OCI-LY7 (cell line): ENCODE data around the gene THSD7B. TPM values are rescaled to one million over a fixed set of nuclear protein-coding genes. Genes with fewer than 3 reads are reported as not detected.

Experiments used
- BruUV-seq: library from RNA; stranded (reverse); fragments of 400-500 nt; replicated peaks from 2 replicates; lab custom pipeline; 2021; lab: Mats Ljungman, UMichigan
- CTCF ChIA-PET: fragments of 300-600 bp; sonication (Branson Sonifier 250); formaldehyde crosslinking; loops from one replicate; lab custom pipeline; 2022; ENCODE audit warnings: antibody characterized with exemption; ENCODE audit not compliant: unreplicated experiment; lab: Charles Lee
- POLR2A ChIA-PET: fragments of 300-600 bp; sonication (Branson Sonifier 250); formaldehyde crosslinking; loops from one replicate; lab custom pipeline; 2022; ENCODE audit warnings: antibody characterized with exemption; lab: Charles Lee
- DNase-seq: peaks from one replicate; pipeline ENCODE4 v3.0.0-alpha.2; 2015; ENCODE audit warnings: low spot score
- H2AFZ ChIP-seq: fragments of 200-600 bp; sonication (generic), shearing (Covaris generic); 2 replicates; pipeline ENCODE4 v1.6.1; 2014; ENCODE audit warnings: mild to moderate bottlenecking, antibody characterized with exemption, low read length, moderate library complexity
- H3K27ac ChIP-seq: fragments of 200-600 bp; sonication (generic); 2 replicates; pipeline ENCODE4 v1.5.1; 2014; ENCODE audit warnings: mixed run types, low read depth, mild to moderate bottlenecking, moderate library complexity, low read length, inconsistent platforms; ENCODE audit not compliant: poor library complexity, severe bottlenecking
- H3K36me3 ChIP-seq: fragments of 200-600 bp; sonication (generic); 2 replicates; pipeline ENCODE4 v1.6.1; 2014; ENCODE audit warnings: mild to moderate bottlenecking, antibody characterized with exemption, low read length, moderate library complexity, mixed read lengths; ENCODE audit not compliant: insufficient read depth
- H3K4me1 ChIP-seq: fragments of 200-600 bp; sonication (generic); 2 replicates; pipeline ENCODE4 v1.5.1; 2014; ENCODE audit warnings: mild to moderate bottlenecking, low read length; ENCODE audit not compliant: insufficient read depth, poor library complexity, severe bottlenecking
- H3K4me2 ChIP-seq: fragments of 200-600 bp; sonication (generic); 2 replicates; pipeline ENCODE4 v1.6.1; 2014; ENCODE audit warnings: mild to moderate bottlenecking, low read length
- H3K4me3 ChIP-seq: fragments of 200-600 bp; sonication (generic); 2 replicates; pipeline ENCODE4 v1.5.1; 2014; ENCODE audit warnings: mild to moderate bottlenecking, low read depth, low read length; ENCODE audit not compliant: poor library complexity, severe bottlenecking
- H3K79me2 ChIP-seq: fragments of 200-600 bp; sonication (generic); 2 replicates; pipeline ENCODE4 v1.6.1; 2016; ENCODE audit warnings: low read depth, mild to moderate bottlenecking, low read length, moderate library complexity, mixed read lengths; ENCODE audit not compliant: insufficient read depth
- H3K9me2 ChIP-seq: fragments of 200-600 bp; sonication (generic); 2 replicates; pipeline ENCODE4 v1.6.1; 2016; ENCODE audit warnings: mild to moderate bottlenecking, low read length, mixed read lengths; ENCODE audit not compliant: insufficient read depth
- H3K9me3 ChIP-seq: fragments of 200-600 bp; sonication (generic); 2 replicates; pipeline ENCODE4 v1.6.1; 2014; ENCODE audit warnings: mild to moderate bottlenecking, mixed run types, low read length, mixed read lengths
- H4K20me1 ChIP-seq: fragments of 200-600 bp; sonication (generic); 2 replicates; pipeline ENCODE4 v1.6.1; 2014; ENCODE audit warnings: mild to moderate bottlenecking, antibody characterized with exemption, low read length, moderate library complexity, mixed read lengths; ENCODE audit not compliant: insufficient read depth
- EZH2phosphoT487 ChIP-seq: fragments of 200-600 bp; sonication (generic); IDR thresholded peaks from 2 replicates; pipeline ENCODE4 v1.6.1; 2018; ENCODE audit warnings: low read depth, borderline replicate concordance, mild to moderate bottlenecking, mixed run types, antibody characterized with exemption, low read length, moderate library complexity, mixed read lengths
- intact Hi-C: fragments of 100-400 bp; cut with micrococcal nuclease; formaldehyde crosslinking; loops from one replicate; pipeline ENCODE4 v1.10.0; 2022; ENCODE audit not compliant: unreplicated experiment
- total RNA-seq, 2 experiments: library from RNA; depleted of rRNA in 1 of 2; stranded (reverse); fragments of >200 nt in 1 of 2; shearing (Covaris generic) in 1 of 2; gene quantifications; 2 replicates each; pipeline ENCODE4 v1.2.3, GENCODE V29; 2014 to 2022
- TF ChIP-seq, protein P1 (sequence below): fragments of 200-600 bp; sonication (generic); conservative IDR thresholded peaks from 2 replicates; pipeline ENCODE4 v1.5.1; 2014; ENCODE audit warnings: mild to moderate bottlenecking, antibody characterized with exemption, low read length, moderate library complexity, mixed read lengths

THSD7B gene
- total RNA-seq, 2 experiments from 2014 or later: 1.8 TPM

DNA sequence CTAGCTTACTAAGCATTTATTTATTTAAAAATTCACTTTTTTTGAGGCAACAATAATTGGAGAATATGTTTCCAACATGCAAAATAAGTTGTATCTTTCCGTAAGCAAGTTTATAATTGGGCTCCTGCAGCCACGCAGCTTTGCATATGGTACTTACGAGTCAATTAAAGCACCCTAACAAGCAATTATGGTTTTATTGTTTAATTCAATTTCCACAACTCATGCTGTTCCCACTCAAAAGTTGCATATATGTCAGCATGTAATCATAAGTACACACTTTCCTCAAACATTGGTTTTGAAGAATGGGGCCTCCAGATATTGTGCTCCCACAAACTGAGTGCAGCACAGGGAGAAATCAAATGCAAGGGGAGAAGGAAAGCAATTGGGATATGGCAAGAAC is 613.8 kb downstream of the THSD7B start:
- Histone ChIP-seq H3K4me2 (no peak overlapping the region), H3K9me2 (no peaks in the 10 kb centered on the region), H3K36me3 (no peaks in the 10 kb centered on the region), H3K4me3 (no peak overlapping the region), H3K9me3 (peaks cover 14% of the 10 kb centered on the region; the same call in 1 of the 2 replicates), H3K4me1 (no peaks in the 10 kb centered on the region), H2AFZ (no peak overlapping the region), H4K20me1 (no peaks in the 10 kb centered on the region), H3K27ac (no peak overlapping the region), H3K79me2 (no peaks in the 10 kb centered on the region)
- BruUV-seq: no TSS peak
- ChIA-PET POLR2A (no interaction called here), CTCF (no interaction called here)
- intact Hi-C loops: no loop called here
- no peak for TF ChIP-seq EZH2phosphoT487
- TF ChIP-seq, protein P1, sequence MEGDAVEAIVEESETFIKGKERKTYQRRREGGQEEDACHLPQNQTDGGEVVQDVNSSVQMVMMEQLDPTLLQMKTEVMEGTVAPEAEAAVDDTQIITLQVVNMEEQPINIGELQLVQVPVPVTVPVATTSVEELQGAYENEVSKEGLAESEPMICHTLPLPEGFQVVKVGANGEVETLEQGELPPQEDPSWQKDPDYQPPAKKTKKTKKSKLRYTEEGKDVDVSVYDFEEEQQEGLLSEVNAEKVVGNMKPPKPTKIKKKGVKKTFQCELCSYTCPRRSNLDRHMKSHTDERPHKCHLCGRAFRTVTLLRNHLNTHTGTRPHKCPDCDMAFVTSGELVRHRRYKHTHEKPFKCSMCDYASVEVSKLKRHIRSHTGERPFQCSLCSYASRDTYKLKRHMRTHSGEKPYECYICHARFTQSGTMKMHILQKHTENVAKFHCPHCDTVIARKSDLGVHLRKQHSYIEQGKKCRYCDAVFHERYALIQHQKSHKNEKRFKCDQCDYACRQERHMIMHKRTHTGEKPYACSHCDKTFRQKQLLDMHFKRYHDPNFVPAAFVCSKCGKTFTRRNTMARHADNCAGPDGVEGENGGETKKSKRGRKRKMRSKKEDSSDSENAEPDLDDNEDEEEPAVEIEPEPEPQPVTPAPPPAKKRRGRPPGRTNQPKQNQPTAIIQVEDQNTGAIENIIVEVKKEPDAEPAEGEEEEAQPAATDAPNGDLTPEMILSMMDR: no peak
- DNase-seq: no peak

DNA sequence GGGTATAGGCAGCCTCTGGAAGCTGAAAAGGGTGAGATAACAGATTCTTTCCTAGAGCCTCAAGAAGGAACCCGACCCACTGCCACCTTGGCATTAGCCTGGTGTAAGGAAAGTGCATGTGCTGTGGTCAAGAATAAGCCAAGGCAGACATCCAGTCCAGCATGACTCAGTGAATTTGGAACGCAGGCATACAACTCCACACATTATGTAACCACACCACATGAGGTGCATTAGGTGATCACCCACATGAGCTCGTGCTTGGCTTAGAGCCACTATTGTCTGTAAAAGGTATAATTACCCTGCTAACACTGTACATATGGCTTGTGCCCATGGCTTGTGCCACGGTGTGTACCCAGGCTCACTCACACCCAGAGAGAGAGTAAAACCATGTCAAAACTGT is 615.3 kb downstream of the THSD7B start:
- no peak for TF ChIP-seq EZH2phosphoT487
- TF ChIP-seq, protein P1: no peak
- H3K4me3 ChIP-seq: no peak overlapping the region
- POLR2A ChIA-PET: interaction anchor here (0.5 to 0.6 kb wide), 2 partner anchors 63 to 142 kb away, joined by 3 to 4 read pairs; no protein-coding TSS in a partner anchor
- no peaks in the 10 kb centered on the region for H3K9me2 ChIP-seq
- H3K36me3 ChIP-seq: no peaks in the 10 kb centered on the region
- intact Hi-C loops: no loop called here
- no peak overlapping the region for H2AFZ ChIP-seq
- no peak overlapping the region for H3K4me2 ChIP-seq
- BruUV-seq: no TSS peak
- H3K79me2 ChIP-seq: no peaks in the 10 kb centered on the region
- CTCF ChIA-PET: no interaction called here
- H3K9me3 ChIP-seq: peaks cover 16% of the 10 kb centered on the region; the same call in 1 of the 2 replicates
- no peaks in the 10 kb centered on the region for H4K20me1 ChIP-seq
- no peak for DNase-seq
- H3K4me1 ChIP-seq: no peaks in the 10 kb centered on the region
- no peak overlapping the region for H3K27ac ChIP-seq

DNA sequence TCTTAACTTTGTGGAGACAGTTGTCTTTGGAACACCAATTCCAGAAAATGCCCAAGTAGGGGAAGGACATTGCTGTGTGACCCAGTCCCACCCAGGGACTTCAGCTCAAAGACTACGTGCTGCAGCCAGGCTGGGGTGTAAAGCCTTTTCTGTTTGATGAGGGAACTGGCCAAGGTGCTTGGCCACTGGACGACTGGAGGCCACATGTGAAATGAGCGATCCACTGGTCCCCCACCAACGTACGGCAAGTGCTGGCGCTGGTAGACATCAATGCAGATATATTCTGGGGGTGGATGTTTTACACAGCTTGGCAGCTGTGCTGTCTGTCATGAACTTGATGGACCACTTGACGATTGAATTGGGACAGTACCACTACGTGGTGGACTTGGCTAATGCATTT is 616.4 kb downstream of the THSD7B start:
- Histone ChIP-seq H3K9me2 (no peaks in the 10 kb centered on the region), H2AFZ (no peak overlapping the region), H3K79me2 (no peaks in the 10 kb centered on the region), H3K9me3 (peaks cover 16% of the 10 kb centered on the region; the same call in 1 of the 2 replicates), H3K4me2 (no peak overlapping the region), H3K27ac (no peak overlapping the region), H3K4me3 (no peak overlapping the region), H3K4me1 (no peaks in the 10 kb centered on the region), H4K20me1 (no peaks in the 10 kb centered on the region), H3K36me3 (no peaks in the 10 kb centered on the region)
- no TSS peak for BruUV-seq
- CTCF ChIA-PET: no interaction called here
- DNase-seq: no peak
- intact Hi-C loops: no loop called here
- POLR2A ChIA-PET: no interaction called here
- TF ChIP-seq, protein P1: no peak
- TF ChIP-seq EZH2phosphoT487: no peak
